Stimulated activated CD8-positive, alpha-beta memory T cell treated with anti-CD3 and anti-CD28 coated beads, Interleukin-15, amount 100 ng/mL, for 4 hours (primary cell): ENCODE results near the gene FIGNL1.

ENCODE experiments used
- DNase-seq, 2 donors: peaks; one replicate each; pipeline ENCODE4 v3.0.0-alpha.2; 2020; ENCODE audit warnings: low read depth in 2 of 2

The FIGNL1 gene

GRCh38 chr7:50428911-50429310 is 21.2 kb downstream of the FIGNL1 start:
- no peak for DNase-seq

GRCh38 chr7:50427518-50427917 is 22.6 kb downstream of the FIGNL1 start:
- no peak for DNase-seq

DNA sequence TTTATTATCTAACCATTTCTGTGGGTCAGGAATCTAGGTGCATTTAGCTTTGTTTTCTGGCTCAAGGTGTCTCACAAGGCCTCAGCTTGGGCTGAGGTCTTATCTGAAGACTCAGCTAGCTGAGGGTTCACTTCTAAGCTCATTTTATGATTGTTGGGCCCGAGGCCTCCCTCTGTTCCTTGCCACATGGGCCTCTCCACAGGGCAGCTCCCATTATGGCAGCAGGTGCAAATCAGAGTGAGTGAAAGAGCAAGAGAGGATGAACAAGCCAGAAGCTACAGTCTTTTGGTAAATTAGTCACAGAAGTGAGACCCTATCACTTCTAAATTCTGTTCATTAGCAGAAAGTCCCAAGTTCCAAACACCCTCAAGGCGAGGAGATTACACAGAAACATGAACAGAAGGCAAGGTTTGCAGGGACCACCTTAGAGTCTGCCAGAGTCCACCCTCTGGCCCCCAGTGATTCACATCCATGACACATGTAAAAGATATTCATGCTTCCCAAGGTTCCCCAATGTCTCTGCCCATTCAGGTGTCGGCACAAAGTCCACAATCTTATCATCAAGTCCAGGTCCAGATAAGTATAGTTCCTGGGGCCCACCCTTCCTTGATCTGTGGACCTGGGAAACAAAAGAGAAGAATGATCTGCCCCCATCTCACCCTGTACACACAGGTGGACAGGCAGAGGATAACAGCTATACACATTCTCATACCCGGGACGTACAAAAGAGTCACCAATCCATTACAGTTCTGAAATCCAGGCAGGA is 23.7 kb downstream of the FIGNL1 start:
- no peak for DNase-seq

DNA sequence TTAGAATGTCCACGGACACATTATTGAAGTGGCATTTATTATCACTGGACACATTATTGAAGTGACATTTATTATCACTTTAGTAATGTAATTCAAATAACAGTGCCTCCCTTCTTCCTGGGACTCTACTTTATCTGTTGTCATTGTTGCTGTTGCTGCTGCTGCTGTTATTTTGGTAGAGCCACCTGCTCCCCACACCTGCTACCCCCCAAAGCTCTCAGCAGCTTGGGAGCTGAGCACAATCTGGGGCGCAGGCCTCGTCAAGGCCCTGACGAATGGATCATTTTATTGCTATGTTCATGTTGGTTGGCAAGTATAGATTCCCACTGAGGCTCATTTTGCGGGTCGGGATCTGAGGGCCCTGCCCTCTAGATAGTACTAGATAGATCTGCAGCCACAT is 24.8 kb downstream of the FIGNL1 start:
- no peak for DNase-seq

DNA sequence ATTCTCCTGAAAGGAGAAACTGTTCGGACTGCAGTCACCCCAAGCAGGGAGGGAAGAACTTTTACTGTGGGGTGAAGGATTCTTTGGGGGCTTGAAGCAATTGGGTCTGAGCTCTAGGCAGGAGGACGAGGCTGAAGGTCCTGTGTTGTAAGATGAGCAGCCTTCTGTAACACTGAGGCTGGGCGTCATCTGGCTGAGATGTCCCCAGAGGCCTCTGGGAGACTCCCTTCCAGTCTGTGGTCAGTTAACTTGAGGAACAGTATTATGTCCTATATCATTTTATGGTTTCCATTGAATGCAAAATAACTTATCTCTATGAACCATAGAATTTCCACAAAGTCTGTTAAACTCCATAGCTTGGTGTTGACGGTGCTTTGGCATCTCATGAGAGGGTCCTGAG is 26.3 kb downstream of the FIGNL1 start:
- DNase-seq: no peak

DNA sequence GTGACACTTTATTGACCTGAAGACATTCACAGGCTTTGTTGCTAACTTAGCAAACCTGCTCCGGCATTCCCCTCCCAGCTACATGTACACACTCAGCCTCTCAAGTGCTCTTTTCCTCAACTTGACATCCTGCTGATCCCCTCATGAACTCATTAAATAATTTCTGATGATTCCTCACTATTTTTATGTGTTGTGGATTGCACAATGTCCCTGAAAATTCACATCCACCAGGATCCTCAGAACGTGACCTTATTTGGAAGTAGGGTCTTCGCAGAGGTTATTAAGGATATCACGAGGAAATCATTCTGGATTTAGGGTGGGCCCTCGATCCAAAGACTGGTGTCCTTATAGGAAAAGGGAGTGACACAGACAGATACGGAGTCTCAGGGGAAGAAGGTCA is 27.3 kb downstream of the FIGNL1 start:
- DNase-seq: no peak

DNA sequence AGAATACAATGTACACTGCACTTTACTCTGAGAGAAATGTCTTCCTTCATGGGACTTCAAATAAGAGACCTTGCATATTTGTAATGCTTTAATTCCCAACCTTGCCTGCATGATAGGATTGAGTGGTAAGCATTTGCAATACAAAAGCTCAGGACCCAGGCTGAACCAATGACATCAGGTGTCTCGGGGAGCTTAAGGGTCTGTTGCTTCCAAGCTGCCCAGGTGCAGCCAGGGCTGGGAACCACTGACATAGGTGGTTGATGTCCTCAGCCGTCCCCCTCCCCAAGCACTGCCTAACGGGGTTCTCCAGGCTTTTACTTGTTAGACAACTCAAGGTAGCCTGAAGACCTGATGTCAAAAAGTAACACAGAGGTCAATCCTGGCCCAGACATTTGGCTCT is 29.1 kb downstream of the FIGNL1 start:
- no peak for DNase-seq

DNA sequence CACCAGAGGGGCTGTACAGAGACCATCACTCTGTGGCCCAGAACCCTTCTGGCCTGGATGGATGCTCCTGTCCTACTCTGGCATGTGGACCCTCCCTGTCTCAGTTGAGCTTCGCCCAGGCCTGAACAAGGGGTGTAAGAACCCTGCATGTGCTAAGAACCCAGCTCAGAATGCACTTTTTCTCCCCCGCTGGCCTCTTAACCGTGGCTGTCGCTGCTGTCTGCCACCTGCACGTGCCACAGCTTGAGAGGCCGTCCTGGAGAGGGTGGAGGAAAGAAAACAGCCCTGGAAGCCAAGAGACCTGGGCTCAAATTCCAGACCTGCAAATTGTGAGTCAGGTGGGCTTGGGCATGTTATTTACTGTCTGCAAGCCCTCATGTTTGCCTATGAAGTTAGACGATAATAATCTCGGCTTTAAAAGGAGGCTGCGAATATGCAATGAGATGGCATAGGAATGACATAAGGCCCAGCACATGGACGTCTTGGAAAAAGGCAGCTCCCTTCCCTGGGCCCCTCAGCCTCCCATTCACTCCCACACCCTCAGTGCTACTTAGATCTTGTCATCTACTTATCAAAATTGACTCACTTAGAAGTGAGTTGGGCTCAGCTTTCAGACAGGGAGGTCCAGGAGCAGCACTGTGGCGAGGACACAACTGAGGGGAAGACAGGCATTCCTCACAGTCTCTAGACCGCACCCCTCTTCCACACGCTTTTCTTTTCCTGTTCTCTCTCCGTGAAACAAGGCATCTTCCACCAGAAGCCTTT is 31.4 kb downstream of the FIGNL1 start:
- DNase-seq: no peak

DNA sequence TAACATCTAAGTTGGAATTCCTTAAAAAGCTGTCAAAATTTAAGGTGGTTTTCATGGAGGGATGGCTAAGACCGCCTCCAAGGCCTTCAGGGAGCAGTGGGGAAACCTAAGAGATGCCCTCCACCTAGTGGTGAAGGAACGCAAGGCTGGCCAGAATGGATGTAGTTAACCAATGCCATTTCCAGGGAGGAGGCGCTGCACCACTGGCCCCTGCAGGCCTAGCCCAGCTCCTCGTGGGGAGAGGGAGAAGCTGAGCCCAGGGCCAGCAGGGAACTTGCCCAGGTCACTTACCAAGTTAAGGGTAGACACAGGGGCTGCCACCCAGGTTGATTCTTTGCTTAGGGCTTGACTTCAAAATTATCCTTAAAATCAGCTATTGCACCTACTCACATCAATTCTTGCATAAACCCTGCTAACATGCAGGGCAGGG is 32.0 kb downstream of the FIGNL1 start:
- peak; percentile 27 to 53 for DNase-seq

GRCh38 chr7:50416527-50417182 is 33.5 kb downstream of the FIGNL1 start:
- no peak for DNase-seq

GRCh38 chr7:50415844-50416364 is 34.2 kb downstream of the FIGNL1 start:
- no peak for DNase-seq

DNA sequence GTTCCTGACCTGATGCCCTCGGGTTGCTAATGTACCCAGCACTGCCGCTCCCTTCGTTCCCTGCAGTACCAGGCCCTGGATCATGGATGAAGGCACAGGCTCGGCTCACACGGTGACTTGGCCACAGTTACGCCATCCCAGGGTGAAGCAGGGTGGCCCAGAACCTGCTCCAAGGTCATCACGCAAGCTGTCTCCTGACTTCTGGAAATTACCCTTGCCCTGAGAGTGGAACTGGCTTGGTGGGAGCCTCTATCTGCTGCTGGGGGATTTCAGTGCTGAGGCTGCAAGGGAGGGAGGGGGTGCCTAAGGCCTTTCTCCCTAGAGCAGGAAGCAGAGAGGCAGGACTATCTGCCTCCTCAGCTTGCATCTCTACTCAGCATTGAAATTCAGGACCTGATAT is 36.6 kb downstream of the FIGNL1 start:
- DNase-seq: no peak

- DNase-seq: no peak
Observed at GRCh38 chr7:50412973-50413372, 37.2 kb downstream of the FIGNL1 start.

DNA sequence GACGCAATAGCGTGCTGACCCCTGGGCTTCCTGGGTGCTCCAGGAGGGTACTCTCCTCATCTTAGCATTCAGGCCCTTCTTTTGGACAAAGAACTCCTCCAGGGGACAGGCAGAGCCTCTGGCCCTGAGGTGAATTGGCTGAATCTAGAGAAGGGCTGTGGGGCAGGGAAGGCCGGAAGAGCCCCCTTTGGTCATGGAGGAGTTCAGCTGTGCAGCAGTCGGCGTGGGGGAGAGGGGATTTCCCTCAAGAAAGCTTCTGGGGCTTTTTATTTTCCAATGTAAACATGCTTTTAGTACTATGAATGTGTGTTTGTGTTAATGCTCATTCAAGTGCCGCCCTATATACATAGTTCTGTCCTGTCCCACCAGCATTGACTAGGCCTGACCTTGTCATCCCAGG is 38.8 kb downstream of the FIGNL1 start:
- DNase-seq: no peak

GRCh38 chr7:50409856-50410745 is 40.0 kb downstream of the FIGNL1 start:
- no peak for DNase-seq

- no peak for DNase-seq
Observed at GRCh38 chr7:50406935-50407334, 43.2 kb downstream of the FIGNL1 start.

- no peak for DNase-seq
Observed at GRCh38 chr7:50405221-50405620, 44.9 kb downstream of the FIGNL1 start.

GRCh38 chr7:50404392-50404791 is 45.8 kb downstream of the FIGNL1 start:
- DNase-seq: no peak

- no peak for DNase-seq
Observed at GRCh38 chr7:50400114-50400513, 50.0 kb downstream of the FIGNL1 start.

DNA sequence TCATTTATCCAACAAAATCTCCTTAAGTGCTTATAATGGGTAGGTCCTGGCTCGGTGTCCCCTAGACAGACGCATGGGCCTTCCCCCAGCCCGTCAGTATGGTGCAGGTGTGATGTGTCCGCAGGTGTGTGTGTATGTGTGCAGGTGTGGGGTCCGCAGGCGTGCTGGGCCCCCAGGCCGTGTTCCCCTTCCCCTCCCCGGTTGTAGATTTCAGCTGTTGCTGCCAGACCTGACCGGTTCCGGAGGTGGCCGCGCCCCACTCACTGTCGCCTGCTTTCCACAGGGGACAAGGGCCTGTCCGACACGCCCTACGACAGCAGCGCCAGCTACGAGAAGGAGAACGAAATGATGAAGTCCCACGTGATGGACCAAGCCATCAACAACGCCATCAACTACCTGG is 50.5 kb downstream of the FIGNL1 start:
- no peak for DNase-seq

DNA sequence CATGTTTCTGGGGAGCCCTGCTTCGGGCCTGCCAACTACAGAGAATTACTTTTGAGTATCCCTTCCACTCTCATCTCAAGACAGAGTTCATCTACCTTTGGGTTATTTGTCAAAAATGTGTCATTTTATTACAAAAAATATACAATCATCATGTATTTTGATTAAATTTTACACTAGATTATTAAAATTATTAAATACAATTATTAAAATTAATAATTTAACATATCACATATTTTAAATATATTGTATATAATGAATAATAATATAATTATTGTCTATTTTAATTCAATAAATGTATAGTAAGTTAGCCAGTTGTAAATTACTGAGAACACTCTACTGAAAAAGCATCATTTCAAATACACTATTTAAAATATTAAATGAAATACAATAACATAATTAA is 50.9 kb downstream of the FIGNL1 start:
- DNase-seq: no peak

DNA sequence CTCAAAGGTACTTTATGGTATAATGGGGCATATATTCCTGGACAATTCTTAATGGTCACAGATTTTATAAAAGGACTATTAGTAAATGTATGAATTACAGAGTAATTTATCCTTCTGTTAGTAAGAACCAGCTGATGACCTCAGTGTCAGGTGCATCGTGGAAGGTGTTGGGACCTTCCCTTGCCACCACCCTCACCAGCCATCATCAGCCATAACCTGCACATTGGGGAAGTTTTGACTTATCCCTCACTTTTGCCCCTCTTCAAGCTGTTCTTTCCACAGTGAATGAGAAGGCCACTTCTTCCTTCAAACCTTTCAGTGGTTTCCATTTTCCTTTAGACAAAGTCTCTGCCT is 52.2 kb downstream of the FIGNL1 start:
- no peak for DNase-seq
